ENCODE data around the gene NOS1.

NOS1 gene

DNA sequence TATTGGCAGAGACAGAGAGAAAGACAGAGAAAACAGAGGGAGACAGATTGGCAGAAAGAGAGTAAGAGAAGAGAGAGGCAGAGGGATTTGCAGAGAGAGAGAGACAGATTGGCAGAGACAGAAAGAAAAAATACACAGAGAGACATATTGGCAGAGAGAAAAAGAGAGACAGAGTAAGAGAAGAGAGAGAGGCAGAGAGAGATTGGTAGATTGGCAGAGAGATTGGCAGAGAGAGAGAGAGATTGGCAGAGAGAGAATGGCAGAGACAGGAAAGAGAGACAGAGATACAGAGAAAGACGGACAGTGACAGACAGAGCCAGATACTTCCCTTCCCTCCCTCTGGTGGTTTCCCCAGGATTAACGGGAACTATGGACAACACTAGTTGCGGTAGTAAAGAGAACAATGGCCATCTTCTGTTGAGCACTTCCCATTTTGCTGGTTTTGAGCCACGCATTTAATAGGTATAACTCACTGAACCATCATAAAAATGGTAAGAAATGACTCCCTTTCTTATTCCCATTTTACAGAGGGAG is 2.6 kb upstream of the NOS1 start:
- FAIRE-seq = no peak
- no peak for DNase-seq (ENCODE audit: low spot score)

- DNase-seq (ENCODE audit: low spot score) (no peak), FAIRE-seq (no peak)
Measured at GRCh38 chr12:117363056-117363662, 1.7 kb upstream of the NOS1 start.

- no peak for DNase-seq (ENCODE audit: low spot score)
- no peak for FAIRE-seq
Measured at GRCh38 chr12:117362391-117362790, 965 bp upstream of the NOS1 start.

GRCh38 chr12:117361905-117362304 is 479 bp upstream of the NOS1 start:
- no peak for DNase-seq (ENCODE audit: low spot score)

DNA sequence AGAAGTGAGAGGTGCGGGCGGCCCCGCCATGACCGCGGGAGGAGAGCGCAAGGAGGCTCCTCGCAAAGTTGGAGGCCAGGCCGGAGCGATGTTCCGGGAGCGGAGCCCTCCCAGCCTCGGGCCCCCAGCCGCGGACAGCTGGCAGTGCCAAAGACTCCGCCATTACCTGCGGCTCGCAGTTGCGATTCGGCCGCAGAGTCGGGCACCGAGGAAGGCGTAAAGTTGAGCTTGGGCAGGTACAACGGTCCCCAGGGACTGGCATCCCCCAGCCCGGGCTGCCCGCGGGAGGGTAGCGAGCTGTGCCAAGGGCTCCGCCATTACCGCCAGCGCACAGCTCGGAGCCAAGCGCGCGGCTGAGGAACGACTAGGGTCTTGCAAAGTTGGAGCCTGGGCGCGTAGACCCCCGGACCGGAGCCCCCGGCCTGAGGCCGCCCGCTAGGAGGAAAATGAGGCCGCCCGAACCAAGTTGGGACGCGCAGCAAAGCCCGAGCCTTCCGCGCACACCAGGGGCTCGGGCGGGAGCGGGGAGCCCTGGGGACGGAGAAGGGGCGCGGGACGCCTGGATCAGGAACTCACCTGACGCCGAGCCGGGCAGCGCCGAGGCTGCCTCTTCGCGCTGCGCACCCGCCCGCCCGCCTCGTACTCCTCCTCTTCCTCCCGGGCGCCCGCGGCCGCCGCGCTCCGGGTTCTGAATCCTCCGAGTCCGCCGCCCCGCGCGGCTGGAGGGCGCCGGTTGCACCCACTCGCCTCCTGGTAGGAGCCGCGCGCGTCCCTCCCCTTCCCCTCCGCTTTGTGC is 677 bp downstream of the NOS1 start:
- no peak for FAIRE-seq
- DNase-seq (ENCODE audit: low spot score) = no peak

More at GRCh38 chr12:117361905-117362304, 479 bp upstream of the NOS1 start:
- no peak for FAIRE-seq

DNA sequence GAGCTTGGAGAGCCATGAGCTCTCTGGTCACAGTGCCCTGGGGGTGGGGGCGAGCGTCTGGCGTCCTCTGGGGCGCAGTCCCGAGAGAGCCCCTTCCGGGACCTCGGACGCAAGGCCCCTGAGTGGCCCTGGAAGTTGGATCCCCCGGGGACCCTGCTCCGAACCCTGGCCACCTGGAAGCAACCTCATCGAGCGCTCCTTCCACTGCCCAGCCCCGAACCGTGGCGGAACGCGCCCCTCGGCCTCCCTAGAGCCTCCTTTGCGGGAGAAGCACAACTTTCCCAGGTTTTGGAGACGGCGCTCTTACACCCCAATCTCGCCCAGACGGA is 1.2 kb downstream of the NOS1 start:
- DNase-seq (ENCODE audit: low spot score) (no peak), FAIRE-seq (no peak)

DNA sequence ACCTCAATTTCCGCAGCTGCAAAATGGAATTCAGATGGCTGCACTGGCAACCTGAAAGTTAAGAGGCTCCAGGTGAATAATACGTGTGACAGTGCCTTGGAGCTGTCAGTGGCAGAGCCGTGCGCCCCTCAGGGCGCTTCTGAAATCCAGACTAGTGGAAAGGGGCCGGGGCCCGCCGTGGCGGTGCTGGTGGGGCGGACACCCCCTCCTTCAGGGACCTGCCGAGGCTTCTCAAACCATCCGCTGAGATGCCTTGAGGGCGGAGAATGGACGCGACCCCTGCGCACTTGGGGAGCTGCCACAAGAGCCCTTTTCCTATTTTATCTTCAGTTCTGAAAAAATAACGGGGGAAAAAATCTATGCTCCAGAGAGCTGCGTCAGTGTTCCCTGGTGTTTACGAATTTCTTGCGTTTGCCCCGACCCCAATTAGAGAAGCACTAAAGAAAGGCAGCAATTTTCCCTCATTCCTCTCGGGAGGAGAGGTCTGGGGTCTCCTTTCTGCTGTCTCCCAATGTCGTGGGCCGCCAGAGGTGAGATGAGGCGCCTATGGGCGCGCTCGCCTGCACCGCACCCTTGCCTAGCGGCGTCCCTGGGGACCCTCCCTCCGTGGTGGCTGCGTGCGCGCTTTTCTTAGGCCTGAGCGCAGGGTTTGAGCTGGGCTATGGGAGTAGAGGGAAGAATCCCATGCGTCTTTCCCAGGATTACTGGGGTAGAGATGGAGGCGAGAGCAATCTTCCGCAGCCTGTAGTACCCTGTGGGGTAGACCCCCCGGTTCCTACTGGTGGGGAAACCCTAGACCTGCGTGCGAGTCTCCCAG is 2.2 kb downstream of the NOS1 start:
- no peak for DNase-seq (ENCODE audit: low spot score)
- FAIRE-seq = no peak

GRCh38 chr12:117356048-117356447 is 5.4 kb downstream of the NOS1 start:
- no peak for DNase-seq (ENCODE audit: low spot score)
- no peak for FAIRE-seq

DNA sequence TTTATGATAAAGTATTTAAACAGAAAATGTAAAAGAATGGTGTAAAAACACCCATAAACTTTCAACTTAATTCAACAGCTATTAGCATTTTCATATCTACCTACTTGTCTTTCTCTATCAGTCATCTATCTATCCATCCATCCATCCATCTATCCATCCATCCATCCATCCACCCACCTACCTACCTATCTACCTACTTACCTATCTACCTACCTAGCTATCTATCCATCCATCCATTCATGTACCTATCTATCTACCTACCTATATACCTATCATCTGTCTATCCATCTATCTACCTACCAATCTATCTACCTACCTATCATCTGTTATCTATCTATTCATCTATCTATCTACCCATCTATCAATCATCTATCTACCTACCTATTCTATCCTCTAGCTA is 8.5 kb downstream of the NOS1 start:
- DNase-seq (ENCODE audit: low spot score) = no peak
- FAIRE-seq = no peak

GRCh38 chr12:117352206-117352605 is 9.2 kb downstream of the NOS1 start:
- FAIRE-seq = no peak
- DNase-seq (ENCODE audit: low spot score) = no peak

DNA sequence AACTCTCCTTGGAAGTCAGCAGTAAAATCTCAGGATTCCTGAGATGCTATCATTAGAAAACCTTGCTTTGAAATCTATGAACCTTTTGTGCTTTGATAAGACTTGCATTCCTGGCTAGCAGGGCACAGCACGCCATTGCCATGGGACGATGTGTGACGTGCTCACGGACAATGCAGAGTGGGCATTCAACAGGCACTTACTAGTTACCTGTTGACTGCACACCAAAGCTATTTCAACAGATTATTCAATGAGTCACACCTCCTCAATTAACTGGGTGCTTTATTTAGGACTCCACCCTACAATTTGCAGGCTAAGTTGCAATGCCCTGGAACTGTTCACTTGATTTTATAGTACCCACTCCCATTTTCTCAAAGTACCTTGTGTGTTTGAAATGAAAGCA is 11.3 kb downstream of the NOS1 start:
- FAIRE-seq = no peak

DNA sequence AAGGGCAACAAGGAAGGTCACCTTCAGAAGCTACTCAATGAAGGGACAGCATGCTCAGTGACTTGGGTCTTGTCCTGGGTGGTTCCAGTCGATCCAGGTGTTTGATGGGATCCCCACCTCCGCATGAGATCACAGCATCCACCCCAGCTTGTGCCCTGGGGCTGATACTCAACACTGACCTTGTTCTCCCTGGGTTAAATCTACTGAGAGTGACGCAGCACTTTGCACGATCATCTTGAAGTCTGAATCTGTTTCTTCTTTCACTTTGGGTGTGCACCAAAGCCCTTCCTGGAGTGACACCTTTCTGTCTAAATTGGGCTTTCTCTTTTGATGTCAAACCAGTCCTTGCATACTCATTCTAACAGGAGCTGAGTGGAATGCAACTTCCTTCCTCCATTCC is 13.8 kb downstream of the NOS1 start:
- DNase-seq (ENCODE audit: low spot score) (no peak), FAIRE-seq (no peak)

More for the DNA sequence above, 11.3 kb downstream of the NOS1 start:
- DNase-seq (ENCODE audit: low spot score) = no peak

DNA sequence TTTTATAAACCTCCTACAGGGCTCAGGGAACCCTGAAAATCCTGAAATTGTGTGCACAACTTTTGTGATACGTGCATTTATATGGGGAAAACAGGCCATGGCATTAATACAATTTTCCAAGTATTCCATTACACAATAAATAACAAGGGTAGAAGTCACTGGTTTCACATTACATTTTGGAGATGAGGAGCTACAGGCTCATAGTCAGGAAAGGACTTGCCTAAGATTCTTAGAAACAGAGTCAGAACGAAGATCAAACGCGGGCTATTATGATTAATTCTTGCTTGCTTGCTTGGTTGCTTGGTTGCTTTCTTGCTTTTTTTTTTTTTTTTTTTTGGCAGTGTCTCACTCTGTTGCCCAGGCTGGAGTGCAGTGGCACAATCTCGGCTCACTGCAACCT is 16.7 kb downstream of the NOS1 start:
- no peak for FAIRE-seq
- no peak for DNase-seq (ENCODE audit: low spot score)

DNA sequence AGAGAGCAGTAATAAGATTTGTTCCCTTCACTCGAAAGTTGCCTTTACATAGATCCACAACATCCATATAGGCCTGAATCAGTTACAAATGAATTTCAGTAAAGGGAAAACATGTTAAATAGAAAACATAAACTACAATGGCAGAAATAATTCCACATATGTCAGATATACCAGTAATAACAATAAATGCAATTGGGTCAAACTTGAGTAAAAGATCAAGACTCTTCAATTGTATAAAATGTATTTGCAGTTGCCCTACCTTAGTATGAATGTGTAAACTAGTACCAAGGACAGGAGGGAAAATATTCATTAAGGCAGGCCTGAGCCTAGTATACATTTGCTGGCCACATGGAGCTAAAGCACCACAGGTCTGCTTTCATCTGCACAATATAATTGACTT is 17.6 kb downstream of the NOS1 start:
- FAIRE-seq = no peak
- DNase-seq (ENCODE audit: low spot score) = no peak

DNA sequence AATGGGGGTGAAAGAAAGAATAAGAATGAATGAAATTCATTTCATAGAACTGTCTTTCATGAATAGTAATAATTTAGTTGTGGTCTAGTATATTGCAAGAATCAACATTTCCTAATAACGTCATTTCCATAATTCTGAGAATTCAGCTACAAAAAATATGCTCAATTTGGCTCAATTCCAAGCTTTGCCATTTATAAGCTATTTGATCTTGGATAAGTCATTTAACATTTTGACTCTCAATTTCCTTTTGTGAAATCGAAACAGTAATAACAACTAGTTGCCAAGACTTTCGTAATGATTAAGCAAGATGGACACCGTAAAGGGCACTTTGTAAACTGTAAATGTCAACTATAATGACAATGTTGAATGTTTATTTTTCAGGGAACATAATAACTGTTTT is 18.1 kb downstream of the NOS1 start:
- no peak for FAIRE-seq
- no peak for DNase-seq (ENCODE audit: low spot score)

GRCh38 chr12:117342682-117343081 is 18.7 kb downstream of the NOS1 start:
- FAIRE-seq = no peak
- no peak for DNase-seq (ENCODE audit: low spot score)

DNA sequence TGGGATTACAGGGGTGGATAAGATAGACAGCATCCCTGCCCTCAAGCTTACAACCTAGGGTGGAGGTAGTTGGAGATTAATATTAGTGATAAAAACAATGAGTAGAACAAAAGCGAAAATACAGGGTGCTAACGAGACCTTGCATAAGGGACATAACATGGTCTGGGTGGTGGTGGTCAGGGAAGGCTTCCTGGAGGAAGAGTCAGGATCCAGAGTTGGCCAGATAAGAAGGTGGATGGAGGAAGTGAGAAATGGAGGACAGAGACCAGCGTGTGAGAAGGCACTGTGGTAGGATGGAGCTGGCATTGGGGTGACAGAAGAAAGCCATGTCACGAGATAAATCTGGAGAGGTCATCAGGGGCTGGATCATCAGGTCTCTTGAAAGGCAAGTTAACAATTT is 19.2 kb downstream of the NOS1 start:
- no peak for FAIRE-seq
- no peak for DNase-seq (ENCODE audit: low spot score)

- no peak for FAIRE-seq
Measured at GRCh38 chr12:117339104-117339503, 22.3 kb downstream of the NOS1 start.

GRCh38 chr12:117334855-117335587 is 26.4 kb downstream of the NOS1 start:
- DNase-seq (ENCODE audit: low spot score) = no peak
- FAIRE-seq = no peak

More at GRCh38 chr12:117339104-117339503, 22.3 kb downstream of the NOS1 start:
- DNase-seq (ENCODE audit: low spot score) = no peak

DNA sequence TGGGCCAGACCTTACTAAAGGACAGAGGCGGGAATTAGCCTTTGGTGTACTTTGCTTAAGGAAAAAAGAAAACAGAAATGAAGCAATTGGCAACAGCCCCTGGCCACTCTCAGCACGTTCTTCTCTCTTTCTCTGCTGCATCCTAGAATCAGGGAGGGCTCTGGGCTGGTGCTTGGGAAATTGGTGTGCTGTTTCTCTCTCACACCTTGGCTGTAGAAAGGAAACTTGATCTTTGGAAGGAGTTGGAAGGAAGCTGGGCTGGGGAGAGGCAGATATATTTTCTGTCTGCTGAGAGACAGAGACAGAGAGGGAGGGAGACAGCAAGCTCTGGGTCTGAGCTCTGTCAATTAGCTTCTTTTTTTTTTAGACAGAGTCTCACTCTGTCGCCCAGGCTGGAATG is 27.4 kb downstream of the NOS1 start:
- FAIRE-seq (no peak), DNase-seq (ENCODE audit: low spot score) (no peak)

GRCh38 chr12:117333331-117333881 is 28.0 kb downstream of the NOS1 start:
- DNase-seq (ENCODE audit: low spot score) (no peak), FAIRE-seq (no peak)

Measured in RCC 7860 (cell line).